IPS-NIHi7 (cell line): ENCODE results near the gene TNS4.
A peak's percentile ranks its signal among the peaks of the same experiment; 100 is the strongest.

Source experiments
- DNase-seq: peaks from one replicate; pipeline ENCODE4 v3.0.0; 2012; ENCODE audit warnings: mixed read lengths; ENCODE audit errors: extremely low spot score

The TNS4 gene

DNA sequence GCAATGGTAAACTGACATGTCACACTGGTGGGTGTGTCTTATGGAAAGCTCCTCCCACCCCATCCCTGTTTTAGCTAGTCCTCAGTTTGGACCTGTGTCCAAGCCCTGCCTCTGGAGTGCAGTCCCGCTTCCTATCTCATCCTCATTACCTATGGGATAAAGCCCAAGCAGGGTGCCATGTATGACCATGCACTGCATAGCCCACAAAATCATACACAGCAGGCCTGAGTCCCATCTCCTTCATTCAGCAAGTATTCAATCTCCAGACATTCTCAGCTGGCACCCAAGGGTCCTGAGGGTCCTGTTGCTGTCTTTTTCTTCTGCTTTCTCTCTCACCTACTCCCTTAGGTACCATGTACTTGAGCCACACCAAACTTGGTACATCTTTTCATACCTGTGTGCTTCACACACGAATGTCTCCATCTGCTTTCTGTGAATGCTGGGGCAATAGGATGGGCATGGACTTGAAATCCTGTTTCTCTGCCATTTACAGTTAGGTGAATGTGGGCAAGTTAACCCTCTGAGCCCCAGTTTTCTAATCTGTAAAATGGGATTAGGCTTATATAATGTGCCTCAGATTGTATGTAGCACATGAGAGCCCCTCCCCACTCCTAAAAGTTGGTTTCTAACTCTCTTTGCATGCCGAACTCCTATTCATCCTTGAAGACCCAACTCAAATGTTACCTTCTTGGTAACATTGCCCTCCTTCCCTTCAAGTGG, 28.5 kb downstream of the TNS4 start:
- no peak for DNase-seq

- DNase-seq = no peak
Measured at GRCh38 chr17:40471846-40472732, 29.3 kb downstream of the TNS4 start.

DNA sequence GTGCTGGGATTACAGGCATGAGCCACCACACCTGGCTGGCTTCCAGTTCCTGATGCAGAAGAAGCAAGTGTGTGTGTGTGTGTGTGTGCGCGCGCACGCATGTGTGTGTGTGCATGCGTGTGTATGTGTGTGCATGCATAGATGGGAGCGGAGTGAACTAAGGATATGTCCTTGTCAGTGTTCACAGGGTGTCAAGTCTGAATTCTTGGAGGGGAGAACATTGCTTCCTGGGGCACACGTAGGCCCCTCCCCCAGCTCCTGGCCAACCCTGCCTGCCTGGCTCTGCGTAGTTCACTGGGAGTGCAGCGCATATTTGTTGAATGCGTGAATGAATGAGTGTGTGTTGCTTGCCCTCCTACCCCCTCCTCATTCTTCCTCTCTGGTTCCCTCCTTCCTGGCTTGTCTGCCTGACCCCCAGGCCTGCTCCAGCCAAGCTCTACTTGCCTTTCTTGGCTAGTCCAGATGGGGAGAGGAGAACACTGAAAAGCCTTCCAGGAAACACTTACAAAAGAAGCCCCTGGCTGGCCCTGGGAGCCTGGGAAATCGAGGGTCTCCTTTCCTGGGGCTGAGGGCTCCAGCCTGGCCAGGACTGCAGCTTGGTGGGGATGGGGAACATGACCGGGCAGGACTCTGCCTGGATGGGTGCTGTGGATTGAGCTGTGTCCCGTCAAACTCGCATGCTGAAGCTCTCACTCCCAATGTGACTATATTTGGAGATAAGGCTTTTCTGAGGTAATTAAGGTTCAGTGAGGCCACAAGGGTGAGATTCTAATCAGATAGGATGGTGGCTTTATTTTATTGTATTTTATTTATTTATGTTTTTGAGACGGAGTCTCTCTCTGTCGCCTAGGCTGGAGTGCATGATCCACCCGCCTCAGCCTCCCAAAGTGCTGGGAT, 30.2 kb downstream of the TNS4 start:
- no peak for DNase-seq

GRCh38 chr17:40469805-40470675, 31.4 kb downstream of the TNS4 start:
- no peak for DNase-seq

DNA sequence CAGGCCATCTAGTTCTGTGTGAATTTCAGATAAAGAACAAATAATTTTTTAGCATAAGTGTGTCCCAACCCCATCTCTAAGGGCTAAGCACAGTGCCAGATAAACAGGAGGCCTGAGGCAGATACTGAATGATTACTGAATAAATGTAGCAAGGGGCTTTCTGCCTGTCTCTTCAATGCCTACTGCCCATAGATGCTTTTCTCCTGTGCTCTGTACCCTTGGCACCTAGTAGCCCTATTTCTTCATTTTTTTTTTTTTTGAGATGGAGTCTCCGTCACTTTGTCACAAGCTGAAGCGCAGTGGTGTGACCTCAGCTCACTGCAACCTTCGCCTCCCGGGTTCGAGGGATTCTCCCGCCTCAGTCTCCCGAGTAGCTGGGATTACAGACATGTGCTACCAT, 32.9 kb downstream of the TNS4 start:
- DNase-seq = no peak

DNA sequence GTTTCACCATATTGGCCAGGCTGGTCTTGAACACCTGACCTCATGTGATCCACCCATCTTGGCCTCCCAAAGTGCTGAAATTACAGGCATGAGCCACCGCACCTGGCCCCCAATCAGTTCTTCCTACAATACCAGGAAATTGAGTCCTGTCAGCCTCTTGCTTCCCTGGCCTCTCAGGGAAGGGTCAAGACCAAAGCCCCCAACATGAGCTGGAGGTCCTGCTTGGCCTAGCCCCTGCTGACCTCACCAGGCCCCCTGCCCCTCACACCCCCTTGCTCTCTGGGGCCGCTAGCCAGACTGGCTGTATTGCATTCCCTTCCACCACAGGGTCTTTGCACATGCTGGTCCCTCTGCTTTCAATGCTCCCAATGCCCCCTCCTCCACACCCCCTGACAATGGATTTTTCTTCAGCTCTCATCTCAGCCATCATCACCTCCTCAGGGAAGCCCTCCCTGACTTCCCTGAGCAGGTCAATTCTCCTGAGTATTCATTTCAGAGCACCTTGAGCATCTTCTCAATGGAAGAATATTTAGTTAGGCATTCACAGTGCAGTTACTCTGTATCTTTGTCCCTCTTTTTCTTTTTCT, 34.0 kb downstream of the TNS4 start:
- DNase-seq = no peak

DNA sequence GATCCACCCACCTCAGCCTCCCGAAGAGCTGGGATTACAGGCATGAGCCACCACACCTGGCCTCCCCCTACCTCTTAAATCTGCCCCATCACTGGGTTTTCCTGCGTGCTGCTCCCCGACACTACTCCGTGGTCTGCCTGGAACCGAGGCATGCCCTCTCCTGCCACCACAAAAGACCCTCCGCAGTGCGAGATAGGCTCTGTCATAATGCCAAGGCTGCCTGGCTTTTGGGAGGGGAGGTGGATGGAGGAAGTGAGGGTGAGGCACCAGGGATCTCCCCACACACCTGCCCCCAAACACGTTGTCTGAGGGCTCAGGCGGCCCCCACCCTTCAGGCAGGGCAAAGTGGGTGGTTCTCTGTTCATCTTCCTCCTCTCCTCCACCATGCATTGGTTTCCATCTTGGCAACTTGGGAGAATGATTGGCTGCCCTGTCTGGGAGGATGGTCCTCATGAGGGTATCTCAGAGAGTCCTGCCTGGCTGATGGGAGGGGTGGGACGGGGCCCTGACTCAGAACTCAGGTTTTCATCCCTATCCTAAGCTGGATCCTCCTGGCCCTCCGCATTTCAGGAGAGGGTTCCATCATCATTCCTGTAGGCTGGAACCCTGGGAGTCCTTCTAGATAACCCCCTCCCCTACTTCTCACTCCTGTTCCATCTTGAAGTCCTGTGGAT, 35.0 kb downstream of the TNS4 start:
- DNase-seq = no peak

GRCh38 chr17:40464392-40464855, 37.0 kb downstream of the TNS4 start:
- DNase-seq = no peak

- peak; percentile 52 for DNase-seq
Measured at GRCh38 chr17:40463122-40463550, 38.3 kb downstream of the TNS4 start.

DNA sequence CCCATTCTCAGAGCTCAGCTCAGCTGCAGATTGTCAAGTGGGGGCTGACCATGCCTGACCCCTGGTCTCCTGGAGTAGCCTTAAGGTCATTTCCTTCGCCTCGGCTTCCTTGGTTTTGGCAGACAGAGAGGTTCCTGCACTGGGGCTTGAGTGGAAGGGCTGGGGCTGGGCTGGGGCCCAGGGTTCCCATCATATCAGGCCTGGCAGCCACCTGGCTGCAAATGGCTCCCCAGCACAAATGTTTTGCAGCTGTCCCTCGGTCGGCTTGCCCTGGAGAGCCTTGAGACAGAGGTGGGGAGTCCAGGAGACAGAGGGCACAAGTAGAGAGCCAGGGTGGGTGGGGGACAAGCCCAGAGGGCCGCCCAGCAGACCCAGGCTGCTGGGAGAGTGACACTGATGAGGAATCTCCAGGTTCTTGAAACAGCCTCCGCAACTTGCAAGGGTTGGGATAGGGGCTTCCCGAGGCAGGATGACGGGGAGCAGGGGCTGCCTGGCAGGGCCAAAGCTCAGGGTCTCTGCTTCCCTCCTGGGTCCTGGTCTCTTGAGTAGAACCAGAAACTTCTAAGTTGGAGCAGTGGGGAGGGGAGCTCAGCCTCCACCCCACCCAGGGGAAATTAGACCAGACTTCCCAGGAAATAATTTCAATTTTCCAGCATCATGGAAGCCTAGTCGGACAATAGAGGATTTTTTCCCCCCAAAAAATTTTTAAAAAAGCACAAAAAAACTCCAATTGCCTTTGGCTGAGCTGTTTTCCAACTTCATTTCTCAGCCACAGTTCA, 38.9 kb downstream of the TNS4 start:
- DNase-seq = no peak

DNA sequence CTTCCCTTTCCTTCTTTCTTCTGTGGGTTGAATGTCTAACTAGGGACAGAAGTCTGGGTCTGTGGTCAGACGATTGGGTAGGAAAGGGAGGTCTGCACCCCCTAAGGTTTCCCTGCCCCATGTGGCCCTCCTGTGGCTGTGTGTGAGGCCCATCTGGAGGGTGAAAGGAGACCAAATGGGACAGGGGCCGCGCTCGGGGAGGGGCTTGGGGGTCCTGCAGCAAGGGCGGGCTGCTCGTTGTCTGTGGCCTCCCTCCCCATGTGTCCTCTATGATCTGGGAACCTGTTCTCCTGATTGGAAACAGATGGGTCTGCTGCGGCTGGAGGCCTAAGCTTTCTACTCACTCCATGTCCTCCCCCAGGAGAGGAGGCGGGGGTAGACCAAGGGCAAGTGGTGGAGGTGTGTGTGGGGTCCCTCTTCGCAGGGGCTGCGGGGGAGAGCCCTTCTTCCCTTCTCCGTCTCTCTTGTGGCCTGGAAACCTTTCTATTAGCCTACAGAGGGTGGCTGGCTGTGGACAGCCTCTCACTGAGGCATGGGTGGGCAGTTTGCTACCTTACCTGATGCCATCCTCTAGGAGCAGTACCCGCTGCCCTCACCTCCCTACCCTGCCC, 39.6 kb downstream of the TNS4 start:
- DNase-seq = no peak

DNA sequence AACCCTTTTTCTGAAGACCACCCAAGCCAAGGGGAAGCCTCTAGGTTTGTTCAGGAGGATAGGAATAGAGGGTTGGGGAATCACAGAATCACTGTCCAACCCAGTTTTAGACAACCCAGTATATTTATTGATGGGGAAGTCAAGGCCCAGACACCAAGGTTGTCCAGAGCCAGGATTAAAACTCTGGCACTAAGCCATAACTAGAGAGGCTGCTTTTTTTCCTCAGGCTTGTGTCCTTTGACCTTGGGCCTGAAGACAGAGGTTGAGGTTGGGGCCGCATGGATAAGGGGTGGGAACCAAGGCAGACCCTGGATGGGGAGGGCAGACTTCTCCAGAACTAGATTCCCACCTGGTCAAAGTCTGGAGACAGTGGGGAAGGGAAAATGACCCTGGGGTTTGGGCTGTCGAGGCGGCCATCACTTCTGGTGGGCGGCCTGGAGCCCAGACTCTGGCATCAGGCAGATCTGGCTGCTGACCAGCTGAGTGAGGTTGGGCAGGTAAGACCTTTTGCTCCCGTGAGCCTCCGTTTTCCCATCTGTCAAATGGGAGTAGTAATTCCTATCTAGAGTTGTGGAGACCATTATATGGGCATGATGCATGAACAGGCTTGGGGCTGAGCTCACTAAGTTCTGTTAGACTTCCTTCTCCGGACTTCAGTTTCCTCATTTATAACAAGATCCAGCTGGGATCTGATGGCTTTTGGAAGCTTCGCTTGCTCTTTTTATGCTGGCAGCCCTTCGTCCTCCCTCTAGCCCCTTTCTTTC, 40.3 kb downstream of the TNS4 start:
- no peak for DNase-seq

DNA sequence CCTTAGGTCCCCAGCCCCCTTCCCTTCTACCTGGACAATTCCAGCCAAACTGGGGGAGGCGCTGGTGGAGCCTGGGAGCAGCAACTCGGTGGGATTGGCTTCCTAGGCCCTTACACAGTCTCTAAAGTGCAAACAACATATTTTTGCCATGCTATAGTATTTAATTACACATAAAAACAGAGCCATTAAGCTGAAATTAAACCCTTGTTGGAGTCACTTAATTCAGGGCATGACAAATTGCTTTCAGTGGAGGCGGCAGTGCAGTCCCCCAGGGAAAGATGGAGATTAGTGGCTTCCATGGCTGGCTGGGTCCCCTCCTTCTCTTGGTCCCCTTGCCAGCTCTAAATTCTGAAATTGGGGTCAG, 40.8 kb downstream of the TNS4 start:
- no peak for DNase-seq

DNA sequence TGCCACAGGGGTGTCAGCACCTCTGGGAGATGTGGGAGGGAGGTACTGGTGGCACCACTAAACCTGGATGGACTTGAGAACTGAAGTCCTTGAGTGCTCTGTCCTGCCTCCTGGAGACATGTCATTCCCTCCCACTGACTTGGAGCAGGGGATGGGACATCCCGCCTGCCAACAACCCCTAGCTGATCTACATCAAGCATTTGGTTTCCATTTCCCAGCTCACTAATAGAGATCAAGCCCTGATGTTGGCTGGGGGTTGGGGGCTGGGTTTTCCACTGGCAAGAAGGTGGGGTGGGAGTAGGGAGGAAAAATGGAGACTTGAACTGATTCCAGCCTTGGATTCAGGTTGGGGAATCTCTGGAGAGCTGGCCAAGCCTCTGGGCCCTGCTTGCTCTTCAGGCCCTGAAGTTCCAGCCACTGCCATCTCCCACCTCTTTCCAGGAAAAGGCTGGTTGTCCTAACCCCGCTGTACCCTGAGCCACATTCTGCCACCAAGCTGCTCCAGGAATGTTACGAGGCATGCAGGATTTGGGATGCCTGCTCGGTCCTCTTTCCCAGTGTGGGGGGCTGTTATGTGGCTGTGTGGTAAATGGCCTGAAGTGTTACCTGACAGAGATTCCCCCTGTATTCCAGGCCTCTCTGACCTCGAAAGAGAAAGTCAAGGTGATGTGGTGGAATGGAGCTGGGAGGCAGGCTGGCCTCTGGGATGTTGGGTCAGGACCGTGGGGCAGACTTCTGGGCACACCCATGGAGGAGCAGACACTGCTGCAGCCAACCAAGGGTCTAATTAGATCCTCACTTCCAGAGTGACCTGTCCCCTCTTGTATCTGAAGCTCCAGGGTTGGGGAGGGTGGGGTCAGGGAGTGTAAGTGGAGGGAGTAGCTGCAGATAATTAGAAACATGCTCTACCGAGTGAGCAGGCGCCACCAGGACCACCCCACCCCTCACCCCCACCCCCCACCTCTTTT, 41.5 kb downstream of the TNS4 start:
- no peak for DNase-seq

DNA sequence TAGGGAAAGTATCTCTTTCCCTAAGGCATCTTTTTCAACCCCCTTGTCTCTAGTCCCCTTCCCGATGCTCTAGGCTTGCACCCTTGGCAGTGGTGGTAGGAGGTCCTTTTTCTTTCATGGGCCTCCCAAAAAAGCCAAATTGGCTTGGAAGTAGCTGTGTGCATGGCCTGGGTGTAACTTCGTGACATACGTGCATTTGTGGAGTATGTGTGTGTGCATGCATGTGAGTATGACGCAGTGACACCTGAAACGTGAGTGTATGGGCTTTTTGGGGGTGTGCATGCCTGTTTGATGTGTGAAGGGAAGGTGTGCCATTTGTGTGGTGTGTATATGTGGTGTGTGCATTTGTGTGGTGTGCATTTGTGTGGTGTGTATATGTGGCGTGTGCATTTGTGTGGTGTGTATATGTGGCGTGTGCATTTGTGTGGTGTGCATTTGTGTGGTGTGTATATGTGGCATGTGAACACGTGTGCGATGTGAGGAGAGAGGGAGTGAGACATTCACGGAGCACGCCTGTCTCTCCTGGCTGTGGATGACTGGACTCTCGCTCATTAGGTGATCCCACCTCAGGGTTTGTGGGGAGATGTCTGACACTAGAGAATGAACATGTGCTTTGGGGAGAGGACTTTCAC, 42.5 kb downstream of the TNS4 start:
- DNase-seq = no peak
